ENCODE measurements around the gene MARCHF6.
"Not testable (repeated sequence)": the region's sequence is repeated elsewhere in the genome, so short reads cannot be mapped to it uniquely, and the experiment has no call there.

The MARCHF6 gene
- 43.1 to 158 (median 80.6) reads per million in 18 experiments for total RNA-seq

GRCh38 chr5:10353241-10354047, at the start of gene MARCHF6:
MARCHF6 (plus strand) TSS chr5:10353695; CDS start chr5:10353899, 204 bp downstream.
- DNase-seq, result peak; percentile 86 to 92

- no peak for DNase-seq
Measured at GRCh38 chr5:10303699-10304170, 49.8 kb upstream of the MARCHF6 start.

GRCh38 chr5:10304932-10305331, 48.6 kb upstream of the MARCHF6 start:
- DNase-seq, result no peak

- DNase-seq, result no peak
Measured at GRCh38 chr5:10306114-10306513, 47.4 kb upstream of the MARCHF6 start.

GRCh38 chr5:10306806-10307205, 46.7 kb upstream of the MARCHF6 start:
- DNase-seq, result no peak

GRCh38 chr5:10307206-10308148, 46.0 kb upstream of the MARCHF6 start, which contains the start of gene CMBL:
CMBL (minus strand) TSS chr5:10307902; CDS start chr5:10290762, 17,140 bp downstream.
- peak; percentile 17 to 51 for DNase-seq

GRCh38 chr5:10308844-10309243, 44.7 kb upstream of the MARCHF6 start:
- DNase-seq, result no peak

- DNase-seq, result no peak
Measured at GRCh38 chr5:10310066-10310779, 43.3 kb upstream of the MARCHF6 start.

GRCh38 chr5:10310835-10311570, 42.5 kb upstream of the MARCHF6 start:
- DNase-seq, result not testable (repeated sequence)

- DNase-seq, result peak; percentile 44 to 48
Measured at GRCh38 chr5:10311595-10312425, 41.7 kb upstream of the MARCHF6 start.

GRCh38 chr5:10315201-10315600, 38.3 kb upstream of the MARCHF6 start:
- no peak for DNase-seq

GRCh38 chr5:10315824-10316509, 37.5 kb upstream of the MARCHF6 start:
- no peak for DNase-seq

- DNase-seq, result peak in 1 of 2 donors; percentile 30
Measured at GRCh38 chr5:10317825-10318682, 35.4 kb upstream of the MARCHF6 start.

GRCh38 chr5:10319202-10319851, 34.2 kb upstream of the MARCHF6 start:
- no peak for DNase-seq

- DNase-seq, result no peak
Measured at GRCh38 chr5:10320793-10321192, 32.7 kb upstream of the MARCHF6 start.

GRCh38 chr5:10321882-10322281, 31.6 kb upstream of the MARCHF6 start:
- no peak for DNase-seq

GRCh38 chr5:10323588-10324488, 29.7 kb upstream of the MARCHF6 start:
- DNase-seq, result no peak
